Stimulated activated memory B cell treated with anti-CD40 and anti-IgM and Interleukin-4, amounts not matched to agents 10 μg/mL and 1 μg/mL and 100 μg/mL, for 72 hours (primary cell): ENCODE results near the gene SH3PXD2A.

Experiments
- ATAC-seq: fragments of 150-1000 bp; cut with Tn5 transposase; 2 replicates; pipeline ENCODE4 v1.10.0; 2021
- H3K27ac Mint-ChIP-seq: one replicate; pipeline ENCODE4 v1.8.0; 2022; ENCODE audit warnings: mild to moderate bottlenecking, mixed read lengths
- H3K27me3 Mint-ChIP-seq: one replicate; pipeline ENCODE4 v1.8.0; 2022; ENCODE audit warnings: mixed read lengths
- H3K36me3 Mint-ChIP-seq: one replicate; pipeline ENCODE4 v1.8.0; 2022; ENCODE audit warnings: mixed read lengths
- H3K4me1 Mint-ChIP-seq: one replicate; pipeline ENCODE4 v1.8.0; 2022; ENCODE audit warnings: mixed read lengths
- H3K4me3 Mint-ChIP-seq: one replicate; pipeline ENCODE4 v1.8.0; 2022; ENCODE audit warnings: mild to moderate bottlenecking, moderate library complexity, mixed read lengths
- H3K9me3 Mint-ChIP-seq: one replicate; pipeline ENCODE4 v1.8.0; 2022; ENCODE audit warnings: mixed read lengths

Gene SH3PXD2A

DNA sequence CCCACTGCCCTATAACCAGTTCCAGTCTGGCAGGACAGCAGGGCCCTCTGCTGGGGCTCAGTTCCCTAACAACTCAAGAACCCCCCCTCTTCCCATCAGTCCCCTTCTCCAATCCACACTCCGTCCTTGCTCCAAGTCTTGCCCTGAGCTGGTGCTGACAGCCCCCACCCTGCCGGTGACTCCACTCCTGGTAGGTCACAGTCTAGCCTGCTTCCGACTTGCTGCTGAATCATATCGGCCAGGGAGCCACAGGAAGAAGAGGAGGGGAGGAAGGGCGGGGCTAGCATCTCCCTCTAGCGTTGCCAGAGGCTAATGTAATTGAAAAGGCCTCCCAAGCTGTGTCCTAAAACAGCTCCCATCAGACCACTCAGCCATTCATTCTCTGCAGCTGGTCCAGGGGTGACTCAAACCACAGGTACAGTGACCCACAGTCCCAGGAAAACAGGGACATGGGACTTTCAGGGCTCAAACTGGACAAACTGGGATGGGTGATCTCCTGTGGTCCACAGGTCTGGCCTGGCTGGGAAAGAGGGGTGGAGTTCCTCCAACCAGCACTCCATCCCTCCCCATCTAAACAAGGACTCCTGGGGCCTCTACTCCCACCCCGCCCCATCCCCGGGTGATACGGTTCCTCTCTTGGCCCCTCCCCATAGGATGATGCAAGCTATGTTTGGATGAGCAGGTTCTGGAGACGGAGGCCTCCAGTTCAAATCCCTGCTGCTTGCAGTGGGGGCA is 158.8 kb downstream of the SH3PXD2A start:
- Mint-ChIP-seq H3K4me1 (peaks cover 29% of the 10 kb centered on the region), H3K36me3 (no peaks in the 10 kb centered on the region), H3K9me3 (no peaks in the 10 kb centered on the region), H3K27ac (peak overlapping the region; percentile 23), H3K4me3 (peak overlapping the region; percentile 46), H3K27me3 (no peaks in the 10 kb centered on the region)
- ATAC-seq: no peak

DNA sequence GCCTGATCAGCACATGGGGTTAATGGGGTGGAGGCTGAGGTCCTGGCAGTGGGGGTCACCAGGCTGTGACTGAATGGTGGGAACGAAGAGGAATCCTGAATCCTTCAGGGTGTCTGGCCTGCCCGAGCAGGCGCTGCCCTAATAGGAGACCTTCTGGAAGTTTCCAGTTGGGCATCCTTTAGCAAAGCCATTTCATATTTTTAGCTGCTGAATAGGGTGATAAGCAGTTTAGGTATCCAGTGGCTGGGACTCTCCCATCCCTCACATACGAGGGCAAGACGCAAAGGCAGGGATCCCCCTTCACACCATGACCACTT is 159.3 kb downstream of the SH3PXD2A start:
- Mint-ChIP-seq H3K36me3 (no peaks in the 10 kb centered on the region), H3K4me3 (no peak overlapping the region), H3K27ac (peak overlapping the region; percentile 23), H3K4me1 (peaks cover 33% of the 10 kb centered on the region), H3K9me3 (no peaks in the 10 kb centered on the region), H3K27me3 (no peaks in the 10 kb centered on the region)
- ATAC-seq: no peak

DNA sequence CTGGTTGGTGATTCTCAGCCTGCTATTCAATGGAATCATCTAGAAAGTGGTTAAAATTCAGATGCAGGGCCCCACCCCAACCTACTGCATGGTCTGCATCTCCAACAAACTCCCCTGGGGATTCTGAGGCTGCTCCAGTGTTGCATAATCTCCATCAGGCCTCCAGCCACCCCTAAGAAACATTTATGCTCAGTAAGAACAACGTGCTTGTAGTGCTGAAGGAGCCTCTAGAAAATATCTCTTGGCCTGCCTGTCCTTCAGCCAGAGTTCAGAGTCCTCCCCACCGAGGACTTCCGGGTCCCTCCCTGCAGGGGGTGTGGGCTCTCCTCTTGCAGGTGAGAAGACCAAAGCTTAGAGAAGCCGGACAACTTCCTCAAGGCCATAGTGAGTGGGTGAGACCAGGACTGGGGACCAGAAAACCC is 159.8 kb downstream of the SH3PXD2A start:
- H3K27me3 Mint-ChIP-seq: no peaks in the 10 kb centered on the region
- H3K36me3 Mint-ChIP-seq: no peaks in the 10 kb centered on the region
- H3K9me3 Mint-ChIP-seq: no peaks in the 10 kb centered on the region
- H3K4me1 Mint-ChIP-seq: peaks cover 37% of the 10 kb centered on the region
- no peak for ATAC-seq
- peak overlapping the region; percentile 23 for H3K27ac Mint-ChIP-seq
- no peak overlapping the region for H3K4me3 Mint-ChIP-seq

DNA sequence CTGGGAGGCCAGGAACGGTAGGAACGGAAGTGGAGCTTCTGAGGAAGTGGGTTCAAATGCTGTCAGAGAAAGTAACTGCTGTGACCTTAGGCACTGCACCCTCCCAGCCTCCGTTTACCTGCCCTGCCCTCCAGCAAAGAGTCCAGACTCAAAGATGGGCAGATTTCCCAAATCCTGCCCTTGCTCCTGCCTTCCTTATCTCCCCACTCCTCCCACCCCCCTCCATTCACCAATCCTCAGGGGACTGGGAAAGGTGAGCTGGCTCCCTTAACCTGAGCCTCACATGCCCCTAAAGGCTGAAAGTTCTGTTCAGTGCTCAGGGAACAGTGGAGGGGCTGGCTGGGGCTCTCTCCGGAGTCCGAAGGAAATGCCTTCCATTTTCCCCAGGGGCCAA is 161.6 kb downstream of the SH3PXD2A start:
- Mint-ChIP-seq H3K27me3 (no peaks in the 10 kb centered on the region), H3K9me3 (no peaks in the 10 kb centered on the region), H3K27ac (peak overlapping the region; percentile 58), H3K4me3 (peak overlapping the region; percentile 80), H3K4me1 (peaks cover 46% of the 10 kb centered on the region), H3K36me3 (no peaks in the 10 kb centered on the region)
- no peak for ATAC-seq

DNA sequence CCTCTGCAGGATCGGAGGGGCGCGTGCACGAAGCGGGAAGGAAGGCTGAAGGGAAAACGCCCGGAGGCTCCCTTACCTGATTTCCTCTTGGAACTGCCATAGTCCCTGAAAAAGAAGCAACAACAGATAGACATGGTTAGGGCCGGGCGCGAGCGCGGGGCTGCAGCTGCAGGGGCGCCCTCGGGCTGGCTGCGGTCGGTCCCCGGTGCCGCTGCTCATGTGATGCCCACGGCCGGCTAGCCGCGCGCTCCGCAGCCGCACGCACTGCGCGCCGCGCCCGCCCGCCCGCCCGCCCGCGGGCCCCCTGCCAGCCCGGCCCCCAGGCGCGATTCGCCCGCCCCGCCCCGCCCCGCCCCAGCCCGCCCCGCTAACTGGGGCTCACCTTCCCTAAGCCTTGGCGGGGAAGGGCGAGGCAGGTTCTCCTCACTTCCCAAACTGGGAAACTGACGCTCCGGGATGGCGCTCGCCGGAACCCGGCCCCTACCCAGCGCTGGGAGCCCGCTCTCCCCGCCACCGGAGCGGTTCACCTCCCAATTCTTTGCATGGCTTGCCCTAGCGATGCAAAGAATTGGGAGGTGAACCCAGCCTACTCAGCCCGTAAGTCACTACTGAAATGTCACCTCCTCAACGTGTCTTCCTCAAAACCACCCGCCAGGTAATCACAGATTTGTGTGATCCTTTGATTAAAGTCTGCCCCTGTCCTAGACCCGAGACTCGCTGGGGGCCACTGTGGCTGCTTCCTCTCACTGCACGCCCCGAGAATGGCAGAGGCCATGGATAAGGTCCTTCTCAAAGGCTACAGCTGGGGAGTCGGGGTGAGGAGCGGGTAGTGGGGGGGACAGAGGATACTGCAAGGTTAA is 162.2 kb downstream of the SH3PXD2A start:
- Mint-ChIP-seq H3K4me1 (peaks cover 52% of the 10 kb centered on the region), H3K36me3 (no peaks in the 10 kb centered on the region), H3K4me3 (peak overlapping the region; percentile 80), H3K27ac (peak overlapping the region; percentile 58), H3K27me3 (no peaks in the 10 kb centered on the region), H3K9me3 (no peaks in the 10 kb centered on the region)
- peak; percentile 69 for ATAC-seq

DNA sequence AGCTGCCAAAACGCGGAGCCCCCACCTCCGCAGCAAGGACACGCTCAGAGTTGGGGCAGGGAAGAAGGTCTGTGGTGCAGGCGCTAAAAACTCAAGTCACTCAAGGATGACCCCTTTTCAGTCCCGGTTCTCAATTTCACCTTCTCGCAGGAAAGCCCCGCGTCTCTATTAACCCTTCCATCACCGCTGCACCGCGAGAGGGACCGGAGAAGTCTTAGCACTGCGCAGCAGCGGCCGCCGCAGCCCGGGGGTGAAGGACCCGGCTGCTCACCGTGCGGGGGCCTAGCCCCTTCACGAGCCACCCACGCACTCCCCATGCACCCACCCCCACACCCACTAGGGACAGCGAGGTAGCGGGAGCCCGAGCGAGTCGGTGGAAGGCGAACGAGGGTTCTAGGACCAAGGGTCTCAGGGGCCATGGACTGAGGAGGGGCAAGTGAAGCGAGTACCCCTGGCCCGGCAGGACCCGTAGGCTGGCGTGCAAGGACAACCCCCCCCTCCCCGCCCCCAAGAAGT is 162.9 kb downstream of the SH3PXD2A start:
- H3K9me3 Mint-ChIP-seq: no peaks in the 10 kb centered on the region
- peak; percentile 84 for ATAC-seq

DNA sequence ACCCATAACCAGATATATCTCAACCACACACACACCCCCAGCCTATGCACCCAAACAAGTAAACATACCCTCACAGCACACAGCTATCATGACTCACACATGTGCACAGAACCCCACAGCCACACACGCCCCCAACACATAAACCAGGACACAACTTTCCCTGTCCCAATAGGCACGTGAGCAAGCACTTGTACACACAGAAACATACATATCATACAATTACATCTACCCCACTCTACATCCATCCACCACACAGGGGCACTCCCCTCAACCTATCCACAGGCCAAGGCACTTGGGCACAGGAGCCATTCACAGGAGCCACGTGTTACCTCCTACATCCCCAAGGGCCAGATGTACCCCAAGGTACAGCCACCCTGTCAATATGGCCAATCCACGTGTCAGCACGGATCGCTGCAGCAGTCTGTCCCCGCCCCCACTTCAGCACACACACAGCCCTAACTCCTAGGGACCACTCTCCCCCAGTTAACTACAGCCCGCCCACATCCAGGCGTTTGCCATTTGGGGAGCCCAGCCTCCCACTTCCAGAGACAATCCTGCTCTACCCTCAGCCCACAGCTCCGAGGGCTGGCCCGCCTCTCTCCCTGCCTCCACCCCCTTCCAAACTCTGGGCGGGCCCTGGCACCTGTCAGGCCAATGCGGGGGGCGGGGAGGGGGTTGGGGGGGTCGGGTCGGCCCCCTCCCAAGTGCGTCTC is 163.5 kb downstream of the SH3PXD2A start:
- H3K4me3 Mint-ChIP-seq: peak overlapping the region; percentile 77
- H3K9me3 Mint-ChIP-seq: no peaks in the 10 kb centered on the region
- no peaks in the 10 kb centered on the region for H3K27me3 Mint-ChIP-seq
- peak overlapping the region; percentile 58 for H3K27ac Mint-ChIP-seq
- peak; percentile 71 for ATAC-seq
- peaks cover 60% of the 10 kb centered on the region for H3K4me1 Mint-ChIP-seq
- H3K36me3 Mint-ChIP-seq: no peaks in the 10 kb centered on the region

More for the DNA sequence above, 162.9 kb downstream of the SH3PXD2A start:
- Mint-ChIP-seq H3K27me3 (no peaks in the 10 kb centered on the region), H3K36me3 (no peaks in the 10 kb centered on the region), H3K4me1 (peaks cover 59% of the 10 kb centered on the region), H3K4me3 (peak overlapping the region; percentile 77), H3K27ac (peak overlapping the region; percentile 58)

DNA sequence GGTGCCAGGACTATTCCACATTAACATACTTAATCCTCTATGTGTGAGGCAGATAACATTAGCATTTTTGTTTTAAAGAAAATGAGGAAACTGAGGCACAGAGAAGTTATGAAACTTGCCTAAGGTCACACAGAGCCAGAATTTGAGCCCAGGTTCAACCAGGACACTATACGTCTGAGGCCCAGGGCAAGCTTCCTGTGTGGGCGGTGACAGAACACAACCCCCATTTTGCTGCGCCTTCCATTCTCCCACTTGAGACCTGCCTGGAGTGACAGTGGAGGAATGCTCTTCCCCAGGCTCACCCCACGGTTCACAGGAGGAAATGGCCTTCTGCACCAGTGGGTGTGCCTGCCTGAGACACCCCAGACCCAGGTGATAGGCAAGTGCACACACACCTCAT is 164.1 kb downstream of the SH3PXD2A start:
- H3K27me3 Mint-ChIP-seq: no peaks in the 10 kb centered on the region

DNA sequence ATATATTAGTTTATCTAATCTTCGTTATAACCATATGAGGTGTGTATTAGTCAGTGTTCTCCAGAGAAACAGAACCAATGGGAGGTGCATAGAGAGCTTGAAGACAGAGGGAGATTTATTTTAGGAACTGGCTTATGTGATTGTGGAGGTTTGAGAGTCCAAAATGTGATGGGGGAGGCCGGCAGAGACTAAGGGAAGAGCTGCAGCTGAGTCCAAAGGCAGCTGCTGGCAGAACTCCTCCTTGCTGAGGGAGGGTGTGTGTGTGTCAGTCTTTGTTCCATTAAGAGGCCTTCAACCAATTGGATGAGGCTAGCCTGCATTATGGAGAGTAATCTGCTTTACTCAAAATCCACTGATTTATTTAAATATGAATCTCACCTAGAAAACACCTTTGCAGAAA is 165.1 kb downstream of the SH3PXD2A start:
- peaks cover 52% of the 10 kb centered on the region for H3K4me1 Mint-ChIP-seq
- no peaks in the 10 kb centered on the region for H3K36me3 Mint-ChIP-seq
- H3K27ac Mint-ChIP-seq: no peak overlapping the region
- ATAC-seq: no peak
- H3K9me3 Mint-ChIP-seq: no peaks in the 10 kb centered on the region
- H3K4me3 Mint-ChIP-seq: no peak overlapping the region
- no peaks in the 10 kb centered on the region for H3K27me3 Mint-ChIP-seq

More for the DNA sequence above, 164.1 kb downstream of the SH3PXD2A start:
- no peaks in the 10 kb centered on the region for H3K36me3 Mint-ChIP-seq
- peak overlapping the region; percentile 58 for H3K27ac Mint-ChIP-seq
- no peaks in the 10 kb centered on the region for H3K9me3 Mint-ChIP-seq
- H3K4me1 Mint-ChIP-seq: peaks cover 57% of the 10 kb centered on the region
- H3K4me3 Mint-ChIP-seq: peak overlapping the region; percentile 77
- ATAC-seq: no peak

DNA sequence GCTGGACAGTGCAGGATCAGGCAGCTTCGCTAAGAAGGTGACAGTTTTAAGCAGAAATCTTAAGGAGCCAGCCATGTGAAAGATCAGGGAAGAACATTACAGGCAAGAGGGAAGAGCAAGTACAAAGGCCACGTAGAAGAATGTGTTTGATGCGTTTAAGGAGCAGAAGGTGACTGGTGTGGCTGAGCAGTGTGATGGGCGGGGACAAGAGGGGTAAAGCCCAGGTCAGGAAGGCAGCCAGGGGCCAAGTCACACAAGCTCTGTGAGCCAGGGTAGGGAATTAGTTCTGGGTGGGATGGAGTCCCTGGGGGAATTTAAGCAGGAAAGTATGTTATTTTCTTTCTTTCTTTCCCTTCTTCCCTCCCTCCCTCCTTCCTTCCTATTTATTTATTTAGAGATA is 166.9 kb downstream of the SH3PXD2A start:
- Mint-ChIP-seq H3K36me3 (no peaks in the 10 kb centered on the region), H3K27me3 (no peaks in the 10 kb centered on the region), H3K9me3 (no peaks in the 10 kb centered on the region), H3K27ac (peak overlapping the region; percentile 3), H3K4me1 (peaks cover 53% of the 10 kb centered on the region), H3K4me3 (no peak overlapping the region)
- ATAC-seq: no peak

DNA sequence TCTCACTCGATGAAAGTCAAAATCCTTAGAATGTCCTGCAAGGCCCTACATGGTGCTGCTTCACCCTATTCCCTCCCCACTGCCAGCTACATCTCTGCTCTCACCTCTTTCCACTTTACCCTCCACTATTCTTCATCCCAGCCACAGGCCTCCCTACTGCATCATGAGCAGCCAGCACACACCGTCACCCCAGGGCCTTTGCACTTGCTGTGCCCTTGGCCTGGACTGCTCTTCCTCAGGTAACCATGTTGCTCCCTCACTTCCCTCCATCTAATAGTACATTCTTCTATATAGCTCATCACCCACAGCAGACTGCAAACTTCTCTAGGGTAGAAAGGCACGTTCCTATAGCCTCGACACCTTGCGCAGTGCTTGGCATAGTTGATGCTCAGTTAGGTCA is 167.7 kb downstream of the SH3PXD2A start:
- Mint-ChIP-seq H3K27me3 (no peaks in the 10 kb centered on the region), H3K4me3 (no peak overlapping the region), H3K36me3 (no peaks in the 10 kb centered on the region), H3K4me1 (peaks cover 51% of the 10 kb centered on the region), H3K27ac (peak overlapping the region; percentile 3), H3K9me3 (no peaks in the 10 kb centered on the region)
- ATAC-seq: no peak

DNA sequence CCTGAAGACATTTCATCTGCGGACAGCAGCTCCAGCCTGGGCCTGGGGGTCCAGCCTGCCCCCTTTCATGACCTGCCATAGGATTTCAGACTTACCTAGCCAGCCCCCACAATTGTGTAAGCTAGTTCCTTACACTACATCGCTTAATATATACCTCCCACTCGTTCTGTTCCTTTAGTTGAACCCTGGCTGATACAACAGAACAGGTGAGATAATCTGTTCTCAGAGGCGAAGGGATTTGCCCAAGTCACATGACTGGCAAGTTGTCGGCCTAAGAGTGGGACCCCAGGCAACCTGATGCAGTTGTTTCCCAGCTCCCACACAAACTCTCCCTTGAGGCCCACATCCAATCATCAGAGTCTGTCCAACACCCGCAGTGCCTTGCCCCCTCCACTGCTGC is 168.2 kb downstream of the SH3PXD2A start:
- Mint-ChIP-seq H3K9me3 (no peaks in the 10 kb centered on the region), H3K27me3 (no peaks in the 10 kb centered on the region), H3K4me3 (no peak overlapping the region), H3K4me1 (peaks cover 51% of the 10 kb centered on the region), H3K27ac (no peak overlapping the region), H3K36me3 (no peaks in the 10 kb centered on the region)
- ATAC-seq: no peak

DNA sequence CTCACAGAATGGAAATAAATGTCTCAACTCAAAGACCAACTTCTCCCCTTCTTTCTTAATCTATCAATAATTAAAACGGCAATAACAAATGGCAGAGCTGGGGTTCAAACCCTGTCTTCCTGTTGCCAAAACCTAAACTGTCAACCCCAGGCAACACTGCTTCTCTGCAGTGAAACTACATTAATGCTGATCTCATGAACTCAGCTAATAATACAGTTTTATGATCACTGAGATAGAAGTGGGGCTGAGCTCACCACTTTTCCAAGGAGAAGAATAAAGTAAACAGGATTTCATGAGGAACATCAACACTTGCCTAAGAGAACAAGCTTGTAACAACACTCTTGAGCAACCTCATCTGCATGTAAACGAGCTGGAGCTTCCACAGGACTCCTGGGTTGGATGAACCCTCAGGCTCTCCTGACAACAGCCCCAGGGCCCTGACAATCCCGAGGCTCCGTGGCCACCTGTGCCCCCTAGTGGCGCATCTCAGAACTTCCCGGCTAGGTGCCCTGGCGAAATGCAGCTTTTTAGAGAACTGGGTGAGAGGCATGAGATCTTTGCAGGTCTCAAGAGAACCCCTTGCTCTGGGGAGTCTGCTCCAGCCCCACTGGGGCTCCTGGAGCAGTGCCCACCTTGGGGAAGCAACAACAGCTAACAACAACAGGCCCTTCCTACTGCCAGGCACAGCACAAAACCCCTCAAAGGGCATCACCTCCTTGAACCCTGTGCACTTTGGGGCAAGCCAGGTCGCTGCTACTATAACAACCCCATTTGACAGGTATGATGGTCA is 169.3 kb downstream of the SH3PXD2A start:
- ATAC-seq: peak; percentile 84
- H3K4me3 Mint-ChIP-seq: no peak overlapping the region
- no peaks in the 10 kb centered on the region for H3K36me3 Mint-ChIP-seq
- H3K4me1 Mint-ChIP-seq: peaks cover 41% of the 10 kb centered on the region
- no peak overlapping the region for H3K27ac Mint-ChIP-seq
- no peaks in the 10 kb centered on the region for H3K9me3 Mint-ChIP-seq
- no peaks in the 10 kb centered on the region for H3K27me3 Mint-ChIP-seq

DNA sequence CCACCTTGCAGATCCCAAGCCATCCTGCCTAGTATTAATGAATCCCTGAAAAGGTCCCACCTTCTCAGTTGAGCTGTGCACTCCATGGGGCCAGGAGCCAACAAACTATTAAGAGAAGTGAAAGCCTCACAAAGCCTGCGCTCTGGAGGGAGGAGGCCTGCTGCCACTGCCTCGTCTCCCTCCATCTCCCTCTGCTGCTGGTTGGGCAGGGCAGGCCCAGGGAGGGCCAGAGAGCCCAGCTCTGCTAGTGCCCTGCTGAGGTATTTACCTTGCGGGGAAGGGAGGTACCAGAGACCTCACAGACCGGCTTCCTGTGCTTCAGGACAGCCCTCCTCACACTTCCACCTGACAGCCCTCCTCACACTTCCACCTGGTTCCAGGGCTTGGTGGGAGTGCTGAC is 171.5 kb downstream of the SH3PXD2A start:
- Mint-ChIP-seq H3K9me3 (no peaks in the 10 kb centered on the region), H3K4me1 (peaks cover 35% of the 10 kb centered on the region), H3K27me3 (no peaks in the 10 kb centered on the region), H3K27ac (peak overlapping the region; percentile 45), H3K4me3 (no peak overlapping the region), H3K36me3 (no peaks in the 10 kb centered on the region)
- no peak for ATAC-seq
